HG02759 (cell line): ENCODE data around the gene SULT1C2.
A peak's percentile ranks its signal among the peaks of the same experiment; 100 is the strongest.

Source experiments
- ATAC-seq: cut with Tn5 transposase; IDR thresholded peaks from one replicate; pipeline ENCODE4 v1.9.1; 2021; ENCODE audit warnings: mild to moderate bottlenecking, moderate library complexity; ENCODE audit not compliant: unreplicated experiment

Gene SULT1C2

DNA sequence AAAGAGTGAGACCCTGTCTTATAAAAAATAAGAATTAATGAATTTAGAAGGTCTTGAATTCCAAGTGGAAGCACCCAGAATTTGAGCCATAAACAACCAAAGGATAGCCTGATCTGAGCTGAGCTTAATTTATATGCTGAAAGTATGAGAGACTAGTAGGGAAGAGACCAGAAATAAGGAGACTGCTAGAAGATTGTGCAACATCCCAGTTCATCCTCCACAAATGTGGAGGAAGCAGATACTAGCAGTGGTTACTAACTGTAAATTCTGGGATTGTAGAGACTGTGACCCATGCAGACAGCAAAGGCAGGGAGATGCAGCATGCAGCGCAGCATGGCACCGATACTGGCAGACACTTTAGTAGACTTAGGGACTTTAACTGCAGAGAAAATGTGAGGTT is 1.5 kb upstream of the SULT1C2 start:
- no peak for ATAC-seq

DNA sequence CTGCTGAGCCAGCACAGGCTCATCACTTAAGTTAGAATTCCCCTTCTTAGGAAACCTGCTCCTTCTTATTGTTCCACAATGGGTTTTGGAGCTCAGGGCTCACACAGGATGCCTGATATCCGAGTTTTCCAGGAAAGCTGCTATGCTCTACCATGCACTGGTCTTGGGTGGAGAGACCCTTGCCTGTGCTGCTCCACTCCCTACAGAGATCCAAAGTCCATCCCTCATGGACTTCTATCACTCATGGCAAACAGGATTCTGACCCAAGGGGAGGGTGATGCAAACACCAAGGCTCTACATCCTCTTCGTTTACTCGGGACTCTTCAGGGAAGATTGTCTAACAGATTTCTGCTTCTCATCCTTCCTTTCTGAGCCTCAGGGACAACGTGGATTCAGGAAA is 5.2 kb downstream of the SULT1C2 start:
- ATAC-seq, result no peak

DNA sequence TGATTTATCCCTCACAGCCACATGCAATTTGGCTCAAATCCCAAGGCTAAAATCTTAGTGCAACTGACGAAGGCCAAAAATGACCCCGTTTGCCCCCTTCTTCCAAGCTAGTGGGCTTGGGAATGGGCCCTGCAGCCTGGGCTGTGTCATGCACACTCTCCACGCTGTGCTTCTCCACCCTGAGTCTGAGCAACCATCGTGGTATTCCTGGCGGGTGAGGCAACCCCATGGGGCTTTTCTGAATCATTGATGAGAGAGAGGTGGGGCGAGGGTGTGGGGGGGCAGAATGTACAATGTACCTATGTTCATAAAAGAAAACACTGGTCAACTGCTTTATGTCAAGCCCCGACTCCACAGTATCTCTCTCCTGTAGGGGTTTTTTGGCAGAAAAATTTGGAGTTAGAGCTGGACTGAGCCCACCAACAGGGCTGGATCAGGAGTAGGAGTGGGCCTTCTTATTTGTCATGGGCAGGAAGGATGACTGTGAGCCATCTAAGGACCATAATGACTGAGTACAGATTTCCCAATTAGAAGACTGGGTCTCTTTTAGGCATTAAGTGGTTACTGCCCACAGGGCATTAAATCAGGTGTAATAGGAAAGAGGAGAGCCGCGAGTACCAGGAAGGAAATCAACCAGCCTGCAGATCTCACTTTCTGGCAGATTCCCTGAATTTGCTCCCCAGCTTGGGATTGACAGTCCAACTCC is 8.9 kb downstream of the SULT1C2 start:
- ATAC-seq, result no peak

DNA sequence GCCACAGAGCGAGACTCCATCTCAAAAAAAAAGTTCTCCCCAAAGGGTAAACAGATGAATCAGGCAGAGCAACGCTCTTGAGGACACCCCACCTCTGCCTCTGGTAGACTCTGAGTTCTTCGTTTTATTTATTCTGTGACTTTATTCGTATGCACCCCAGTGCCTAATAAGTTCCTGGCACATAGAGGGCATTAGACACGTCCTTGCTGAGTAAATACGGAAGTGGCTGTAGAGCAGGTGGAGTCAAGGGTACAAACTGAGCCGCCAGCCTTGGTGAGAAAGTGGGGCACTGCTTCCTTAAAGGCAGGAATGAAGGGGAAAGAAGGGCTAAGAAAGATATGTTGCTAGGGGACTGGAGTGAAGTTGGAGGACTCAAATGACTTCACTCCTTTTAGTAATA is 12.9 kb downstream of the SULT1C2 start:
- ATAC-seq, result no peak

DNA sequence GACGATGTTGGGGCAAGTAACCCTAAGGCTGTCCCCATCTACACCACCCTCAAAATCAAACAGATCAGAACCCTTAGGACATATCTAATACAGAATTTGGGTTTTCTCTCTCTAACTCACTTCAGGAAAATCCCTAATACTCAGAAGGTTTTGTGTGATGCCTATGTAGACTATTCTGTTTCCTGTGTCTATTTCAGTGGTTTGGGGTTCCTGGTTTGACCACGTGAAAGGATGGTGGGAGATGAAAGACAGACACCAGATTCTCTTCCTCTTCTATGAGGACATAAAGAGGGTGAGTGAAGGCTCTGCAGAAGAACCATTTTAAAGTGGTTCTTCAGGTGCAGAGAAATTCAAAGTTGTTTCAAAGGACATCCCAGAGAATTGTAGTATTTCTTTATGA is 16.3 kb downstream of the SULT1C2 start:
- ATAC-seq, result peak; percentile 77

DNA sequence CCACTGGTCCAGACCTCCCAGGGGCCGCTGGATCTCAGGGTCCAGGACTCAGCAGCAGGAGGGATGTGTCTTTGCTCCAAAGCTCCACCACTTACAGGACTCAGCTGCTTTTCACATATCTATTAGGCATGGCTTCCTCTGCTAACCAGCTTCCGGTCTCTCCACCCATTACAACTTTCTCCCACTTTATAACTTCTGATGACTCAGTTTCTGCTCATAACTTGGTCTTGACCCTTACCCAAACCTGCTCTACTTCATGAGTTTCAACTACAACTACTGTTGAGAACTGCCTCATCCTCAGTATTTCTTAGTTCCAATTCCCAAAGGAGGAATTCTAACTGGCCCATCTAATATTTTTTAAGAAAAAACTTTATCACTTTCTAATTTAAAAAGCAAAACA is 17.2 kb downstream of the SULT1C2 start:
- ATAC-seq, result no peak

DNA sequence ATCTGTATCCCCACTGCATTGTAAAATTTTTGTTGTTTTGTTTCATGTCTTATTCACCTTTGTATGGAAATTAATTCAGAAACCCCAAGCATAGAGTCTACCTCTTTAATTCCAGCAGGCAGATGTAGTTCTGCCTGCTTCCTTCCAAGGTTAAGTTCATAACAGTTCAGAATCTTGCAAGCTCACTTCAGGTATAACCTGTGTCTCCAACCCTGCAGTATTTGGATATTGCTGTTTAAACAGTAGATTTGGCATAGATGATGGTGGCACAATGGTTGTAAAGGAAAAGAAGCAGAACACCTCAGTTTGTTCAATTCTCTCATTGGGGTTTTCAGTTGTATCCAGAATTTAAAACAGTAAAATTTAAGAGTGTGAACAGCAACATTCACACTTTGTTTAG is 21.2 kb downstream of the SULT1C2 start:
- ATAC-seq, result no peak

DNA sequence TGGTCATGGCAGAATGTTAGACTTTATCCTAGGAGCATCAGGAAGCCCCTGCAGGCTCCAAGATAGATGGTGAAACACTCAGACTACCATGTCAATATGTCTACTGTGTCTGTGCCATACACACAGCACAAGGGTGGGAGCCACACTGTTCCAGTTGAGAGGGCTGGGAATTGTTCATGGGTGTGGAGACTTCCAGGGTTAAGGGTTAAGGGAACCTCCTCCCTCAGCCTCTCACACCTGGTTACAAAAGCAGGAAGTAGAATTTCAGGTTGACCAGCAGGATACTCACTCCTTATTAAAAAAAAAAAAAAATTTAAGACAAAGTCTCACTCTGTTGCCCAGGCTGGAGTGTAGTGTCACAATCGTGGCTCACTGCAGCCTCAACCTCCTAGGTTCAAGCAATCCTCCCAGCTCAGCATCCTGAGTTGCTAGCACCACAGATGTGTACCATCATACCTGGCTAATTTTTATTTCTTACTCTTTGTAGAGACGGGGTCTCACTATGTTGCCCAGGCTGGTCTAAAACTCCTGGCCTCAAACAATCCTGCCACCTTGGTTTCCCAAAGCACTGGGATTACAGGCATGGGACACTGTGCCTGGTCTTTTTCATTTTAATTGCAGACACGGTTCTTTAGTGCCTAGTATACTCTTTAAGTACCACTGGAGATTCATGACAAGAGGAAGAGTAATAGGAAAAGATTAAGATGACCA is 26.0 kb downstream of the SULT1C2 start:
- ATAC-seq, result no peak

DNA sequence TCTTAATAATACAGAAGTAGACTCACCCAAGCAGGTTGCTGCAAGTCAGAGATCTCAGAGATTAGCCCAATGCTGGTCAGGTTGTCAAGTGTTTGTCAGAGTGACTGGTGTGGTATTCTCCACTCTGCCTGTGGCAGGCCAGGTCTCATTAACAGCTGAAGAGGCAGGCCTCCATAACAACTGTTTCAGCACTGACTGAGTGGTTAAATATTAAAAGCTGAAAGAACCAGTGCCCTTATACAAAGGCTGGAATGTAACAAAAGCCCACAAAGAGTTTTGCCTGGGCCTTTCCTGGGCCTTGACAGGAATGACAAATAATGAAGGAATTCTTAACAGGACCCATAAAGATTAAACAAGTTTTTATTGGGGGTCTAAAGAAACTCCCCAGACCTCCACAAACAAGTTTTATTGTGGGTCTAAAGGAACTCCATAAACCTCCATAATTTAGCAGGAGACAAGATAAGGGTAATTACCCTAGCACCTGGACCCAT is 26.8 kb downstream of the SULT1C2 start:
- ATAC-seq, result no peak

DNA sequence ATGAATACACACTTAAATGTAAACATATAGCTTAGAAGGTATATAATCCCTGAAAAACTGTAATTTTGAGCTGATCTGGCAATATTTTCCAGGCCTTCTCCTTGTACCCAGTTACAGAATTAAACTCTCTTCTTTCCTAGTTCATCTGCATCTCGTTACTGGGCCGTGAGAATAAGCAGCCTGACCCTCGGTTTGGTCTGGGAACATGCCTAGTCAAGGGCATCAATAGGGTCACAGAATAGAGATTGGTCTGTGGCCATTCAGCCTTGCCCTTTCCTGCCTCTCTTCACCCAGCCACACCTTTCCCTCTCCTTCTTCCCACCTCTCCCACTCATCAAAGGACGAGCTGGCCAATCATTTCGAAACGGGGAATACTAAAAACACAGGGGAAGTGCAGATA is 27.3 kb downstream of the SULT1C2 start:
- no peak for ATAC-seq

DNA sequence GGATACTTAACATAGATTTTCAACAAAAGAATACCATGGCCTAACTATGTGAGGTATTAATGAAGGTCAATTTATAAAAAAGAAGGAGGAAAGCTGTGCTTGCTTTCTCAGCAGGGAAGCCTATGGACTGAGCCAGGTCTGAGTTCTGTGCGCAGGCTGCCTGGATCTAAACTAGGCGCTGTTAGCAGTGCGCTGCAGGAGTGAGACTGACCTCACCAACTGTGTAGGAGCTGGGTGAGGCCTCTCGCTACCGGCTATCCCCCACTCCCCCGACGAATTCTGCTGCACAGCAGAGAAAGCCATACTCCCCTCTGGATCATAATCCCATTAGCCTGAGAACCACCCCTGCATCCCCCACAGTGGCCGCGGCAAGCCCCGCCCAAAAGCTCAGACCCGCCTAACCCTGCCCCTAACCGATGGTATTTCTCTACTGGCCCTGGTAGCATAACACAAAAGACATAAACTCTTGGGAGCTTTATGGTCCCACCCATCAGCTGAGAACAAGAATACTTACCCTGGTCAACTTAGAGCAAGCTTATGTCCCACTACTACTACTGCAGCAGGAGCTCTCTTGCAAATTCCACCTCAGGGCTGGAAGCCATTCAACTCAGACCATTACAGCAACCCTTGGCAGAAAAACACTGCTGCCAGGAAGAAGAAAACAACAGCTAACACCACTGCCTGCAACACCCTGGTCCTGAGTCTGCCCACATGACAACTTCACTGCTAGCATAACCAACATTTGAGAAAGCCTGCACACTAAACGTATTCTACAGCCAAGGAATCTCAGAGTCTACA is 28.0 kb downstream of the SULT1C2 start:
- ATAC-seq, result no peak

DNA sequence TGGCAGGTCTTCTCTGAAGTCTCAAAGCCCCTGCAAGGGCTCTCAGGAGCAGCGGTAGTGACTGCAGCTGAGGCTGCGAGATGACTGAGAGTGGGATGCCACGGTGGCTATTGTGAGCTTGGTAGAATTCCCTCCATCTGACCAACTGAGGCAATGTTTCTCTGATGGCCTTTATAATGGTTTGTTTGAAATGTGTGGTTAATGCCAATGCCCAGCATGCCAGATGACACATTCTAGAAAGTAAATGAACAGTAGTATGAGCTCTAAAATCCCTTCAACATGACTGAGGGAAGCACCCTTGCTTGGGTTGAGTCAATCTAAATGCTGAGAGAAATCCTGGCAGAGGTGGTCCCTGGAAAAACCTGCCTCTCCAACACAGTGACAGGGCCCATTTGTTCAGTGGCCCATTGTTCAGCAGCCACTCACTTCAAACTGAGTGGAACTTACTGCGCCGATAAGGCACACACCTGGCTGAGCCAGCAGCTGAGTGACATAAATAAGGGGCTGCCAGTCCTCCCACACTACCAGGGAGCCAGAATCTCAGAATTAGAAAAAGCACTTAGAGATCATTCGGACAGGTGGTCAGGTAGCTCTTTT is 31.7 kb downstream of the SULT1C2 start:
- ATAC-seq, result no peak

DNA sequence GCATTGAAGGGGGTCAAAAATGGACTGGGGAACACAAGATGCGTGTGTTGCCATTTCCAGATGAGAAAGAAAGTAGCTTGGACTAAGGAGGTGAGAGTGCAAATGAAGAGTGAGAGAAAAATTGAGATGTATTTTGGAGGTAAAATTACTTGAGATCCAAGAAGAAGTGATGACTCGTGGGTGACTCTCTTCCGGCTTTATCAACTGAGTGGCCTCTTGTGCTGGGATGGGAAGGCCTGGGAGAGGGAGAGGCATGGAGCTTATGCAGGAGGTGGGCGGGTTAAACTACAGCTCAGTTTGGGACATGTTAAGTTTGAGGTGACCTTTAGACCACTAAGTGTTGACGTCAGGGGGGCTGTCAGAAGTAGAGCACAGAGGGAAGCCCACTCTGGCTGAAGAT is 34.9 kb downstream of the SULT1C2 start:
- ATAC-seq, result no peak

DNA sequence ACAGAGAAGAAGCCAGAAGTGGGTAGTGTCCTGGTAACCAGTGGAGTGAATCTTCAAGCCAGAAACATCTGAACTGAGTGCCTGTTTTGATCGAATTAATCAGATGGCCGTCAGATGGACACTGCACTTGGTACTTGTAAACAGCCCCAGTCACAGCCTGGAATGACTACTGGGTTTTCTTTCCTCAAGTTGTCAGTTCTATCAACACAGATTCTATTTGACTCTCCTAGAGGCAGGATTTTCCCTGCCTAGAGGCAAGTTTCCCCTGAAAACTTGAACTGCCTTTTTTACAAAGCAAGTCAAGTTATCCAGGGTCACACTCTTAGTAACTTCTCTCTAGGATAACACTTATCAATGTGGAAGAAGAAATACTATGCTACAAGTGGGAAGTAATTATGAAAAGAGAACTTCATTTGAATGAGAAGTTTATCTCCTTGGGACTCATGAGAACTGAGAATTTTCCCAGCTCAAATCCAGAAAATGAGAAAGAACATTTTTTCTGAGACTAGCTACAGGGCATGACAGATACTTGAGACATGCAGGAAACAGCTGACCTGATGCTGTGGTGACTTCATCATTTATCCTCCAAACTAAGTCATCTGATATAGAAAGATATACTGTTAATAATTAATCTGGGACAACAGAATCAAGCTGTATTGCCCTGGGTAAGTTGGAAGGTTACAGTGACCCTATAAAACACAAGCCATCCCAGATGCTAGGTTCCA is 36.0 kb downstream of the SULT1C2 start:
- no peak for ATAC-seq

DNA sequence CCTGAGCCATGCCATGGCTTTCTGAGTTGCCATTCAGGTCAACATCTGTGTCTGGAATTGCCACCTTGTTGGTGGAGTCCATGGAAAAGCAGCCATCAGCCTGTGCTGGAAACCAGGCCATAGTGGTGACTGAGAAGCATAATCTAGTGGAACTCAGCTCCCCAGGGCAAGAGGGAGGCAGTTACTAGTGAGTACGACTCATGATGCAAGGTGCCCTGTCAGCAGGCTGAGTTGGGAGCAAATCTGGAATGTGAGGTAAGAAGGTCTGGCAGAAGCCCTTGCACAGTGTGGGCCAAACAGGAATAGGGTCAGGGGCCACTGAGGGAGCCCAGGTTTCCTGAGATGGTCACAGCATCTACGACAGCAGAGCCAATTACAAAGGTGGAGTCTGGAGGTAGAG is 37.1 kb downstream of the SULT1C2 start:
- no peak for ATAC-seq

DNA sequence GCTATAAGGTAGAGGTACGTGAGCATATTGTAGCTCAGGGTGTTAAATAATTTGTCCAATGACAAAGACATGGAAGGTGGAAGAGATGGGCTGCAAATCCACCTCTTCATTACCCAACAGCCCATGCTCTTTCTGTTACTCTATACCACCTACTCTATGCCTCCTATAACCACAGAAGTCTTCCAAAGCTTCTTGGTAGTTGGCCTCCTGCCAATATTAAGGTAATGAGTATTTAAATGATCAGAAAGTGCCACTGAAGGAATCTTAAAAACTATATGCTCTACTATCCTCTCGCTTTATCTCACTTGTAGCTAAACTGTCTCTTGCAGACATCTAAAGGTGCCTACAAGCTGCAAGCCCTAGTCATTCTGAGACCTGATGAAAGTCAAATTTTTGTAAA is 41.1 kb downstream of the SULT1C2 start:
- ATAC-seq, result no peak

DNA sequence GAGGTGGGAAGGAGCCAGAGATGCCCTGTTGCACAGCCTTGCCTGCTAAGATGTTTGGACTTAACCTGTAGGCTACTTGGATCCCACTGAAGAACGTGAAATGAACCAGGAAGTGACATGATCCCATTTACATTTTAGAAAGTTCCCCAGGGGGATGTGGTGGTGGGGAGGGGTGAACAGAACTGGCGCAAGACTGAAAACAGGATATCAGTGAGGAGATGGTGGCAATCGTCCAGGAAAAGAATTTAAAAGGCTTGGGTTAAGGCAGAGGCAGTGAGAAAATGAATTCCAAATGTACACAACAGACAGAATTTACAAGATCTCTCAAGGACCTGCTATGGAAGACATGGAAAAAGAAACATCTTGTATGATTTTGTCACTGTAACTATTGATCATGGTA is 42.3 kb downstream of the SULT1C2 start:
- no peak for ATAC-seq

DNA sequence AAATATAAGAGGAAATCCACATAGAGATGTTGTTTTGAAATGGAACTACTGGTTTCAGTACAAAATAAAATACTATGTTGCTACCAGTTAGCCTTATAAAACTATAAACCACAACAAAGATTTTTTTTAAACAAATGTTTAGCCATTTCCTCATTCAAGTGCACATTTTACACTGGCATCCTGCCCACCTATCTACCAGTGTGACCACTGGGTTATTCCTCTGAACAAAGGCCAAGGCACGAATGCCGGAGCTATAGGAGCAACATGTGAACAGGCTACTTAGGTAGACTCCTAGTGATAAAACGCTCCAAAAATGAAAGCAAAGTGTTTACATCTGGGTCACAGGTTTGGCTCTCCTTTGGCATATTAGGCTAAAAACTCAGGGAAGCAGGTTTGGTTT is 57.3 kb downstream of the SULT1C2 start:
- ATAC-seq, result no peak

DNA sequence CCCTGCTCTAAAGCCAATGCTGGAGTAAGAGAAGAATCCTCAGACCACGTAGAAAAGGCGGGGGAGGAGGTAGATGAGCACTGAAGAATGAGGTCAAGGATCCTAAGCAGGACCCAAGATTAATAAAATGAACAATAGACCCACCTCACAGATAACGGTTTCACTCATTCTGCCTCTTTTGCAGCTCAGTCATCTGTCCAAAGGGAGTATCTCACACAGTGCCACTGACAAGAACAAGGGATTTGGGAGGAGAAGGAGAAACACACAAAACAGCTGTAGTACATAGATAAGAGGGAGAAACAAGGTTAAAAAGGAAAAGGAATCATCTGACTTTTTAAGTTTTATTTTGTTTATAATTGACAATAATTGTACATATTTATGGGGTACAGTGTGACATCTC is 58.1 kb downstream of the SULT1C2 start:
- no peak for ATAC-seq

DNA sequence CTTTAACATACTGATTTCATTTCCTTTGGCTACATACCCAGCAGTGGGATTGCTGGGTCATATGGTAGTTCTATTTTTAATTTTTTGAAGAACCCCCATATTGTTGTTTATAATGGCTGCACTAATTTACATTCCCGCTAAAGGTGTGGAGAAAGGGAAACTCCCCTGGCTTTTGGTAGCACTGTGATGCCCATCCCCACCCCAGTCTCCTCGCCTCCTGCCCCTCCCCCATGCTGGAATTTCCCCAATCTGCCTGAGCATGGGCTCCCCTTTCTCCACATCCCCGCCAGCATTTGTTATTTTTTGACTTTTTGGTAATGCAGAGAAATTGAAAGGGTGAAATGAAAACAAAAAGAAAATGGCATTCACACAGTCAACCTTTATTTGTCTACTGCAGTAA is 59.1 kb downstream of the SULT1C2 start:
- ATAC-seq, result no peak
